SK-N-SH (cell line): ENCODE measurements around the gene CD69.

Experiments used
- CTCF ChIP-seq: fragments of 200-600 bp; sonication (generic); IDR thresholded peaks from 2 replicates; pipeline ENCODE4 v1.6.1; 2017; ENCODE audit warnings: antibody characterized with exemption, mild to moderate bottlenecking, moderate library complexity
- EZH2phosphoT487 ChIP-seq: fragments of 200-600 bp; sonication (generic); IDR thresholded peaks from 2 replicates; pipeline ENCODE4 v1.6.1; 2017; ENCODE audit warnings: low read depth, mixed run types, mild to moderate bottlenecking, antibody characterized with exemption, moderate library complexity, borderline replicate concordance
- RAD21 ChIP-seq: IDR thresholded peaks from 2 replicates; pipeline ENCODE4 v1.6.1; 2012; ENCODE audit warnings: mild to moderate bottlenecking, low read length
- RXRA ChIP-seq: IDR thresholded peaks from 2 replicates; pipeline ENCODE4 v1.4.0; 2012; ENCODE audit warnings: low read depth, mild to moderate bottlenecking, borderline replicate concordance
- TAF1 ChIP-seq: IDR thresholded peaks from 2 replicates; pipeline ENCODE4 v1.6.1; 2012; ENCODE audit warnings: low read depth, mild to moderate bottlenecking, low read length, moderate library complexity, borderline replicate concordance

- no peak for TF ChIP-seq CTCF
- TF ChIP-seq RAD21: no peak
- TF ChIP-seq EZH2phosphoT487: no peak
- no peak for TF ChIP-seq RXRA
- no peak for TF ChIP-seq TAF1
These were observed 581 bp downstream of the CD69 start for GRCh38 chr12:9760120-9760519.
